AG10803 (cell line): ENCODE measurements around the gene MPPED1.

Experiments
- DNase-seq: peaks from one replicate; pipeline ENCODE4 v3.0.0; 2010; ENCODE audit warnings: low read depth
- H3K4me3 ChIP-seq: 2 replicates; pipeline ENCODE4 v1.5.1; 2011; ENCODE audit warnings: mild to moderate bottlenecking, low read length, control low read depth
- CTCF ChIP-seq: conservative IDR thresholded peaks from 2 replicates; pipeline ENCODE4 v1.5.1; 2011; ENCODE audit warnings: mild to moderate bottlenecking, low read length, control low read depth, inconsistent platforms

Gene MPPED1

GRCh38 chr22:43473441-43473840 is 61.6 kb downstream of the MPPED1 start:
- no peak overlapping the region for H3K4me3 ChIP-seq
- no peak for TF ChIP-seq CTCF
- no peak for DNase-seq

GRCh38 chr22:43474161-43475101 is 62.6 kb downstream of the MPPED1 start:
- DNase-seq, result no peak
- no peak for TF ChIP-seq CTCF
- no peak overlapping the region for H3K4me3 ChIP-seq

- no peak for TF ChIP-seq CTCF
- no peak for DNase-seq
- H3K4me3 ChIP-seq, result no peak overlapping the region
Observed at GRCh38 chr22:43475549-43476076, 63.8 kb downstream of the MPPED1 start.

- TF ChIP-seq CTCF, result no peak
- no peak overlapping the region for H3K4me3 ChIP-seq
- no peak for DNase-seq
Observed at GRCh38 chr22:43476341-43476740, 64.5 kb downstream of the MPPED1 start.

- H3K4me3 ChIP-seq, result no peak overlapping the region
- TF ChIP-seq CTCF, result no peak
- no peak for DNase-seq
Observed at GRCh38 chr22:43476751-43477725, 65.2 kb downstream of the MPPED1 start.

- H3K4me3 ChIP-seq, result no peak overlapping the region
- DNase-seq, result no peak
- no peak for TF ChIP-seq CTCF
Observed at GRCh38 chr22:43477966-43478365, 66.2 kb downstream of the MPPED1 start.
